Panc1 (cell line): ENCODE results near the gene CDH26.

Source experiments
- POLR2AphosphoS5 ChIP-seq: IDR thresholded peaks from 2 replicates; pipeline ENCODE4 v1.6.1; 2012; ENCODE audit warnings: mild to moderate bottlenecking, low read depth, low read length, moderate library complexity
- TCF7L2 ChIP-seq: IDR thresholded peaks from 2 replicates; pipeline ENCODE4 v1.6.1; 2011; ENCODE audit warnings: mild to moderate bottlenecking, low read depth, low read length, inconsistent platforms
- TF ChIP-seq, protein P1 (sequence below), 2 experiments: IDR thresholded peaks; 2 replicates each; pipeline ENCODE4 v1.6.1; 2011 to 2012; ENCODE audit warnings: low read depth in 2 of 2, control low read depth in 1 of 2, low read length in 1 of 2, mild to moderate bottlenecking in 1 of 2, moderate library complexity in 1 of 2; ENCODE audit not compliant: insufficient read depth in 1 of 2
- TF ChIP-seq, protein P2 (sequence below): fragments of 450-650 bp; IDR thresholded peaks from 2 replicates; pipeline ENCODE4 v1.5.1; 2017; ENCODE audit warnings: mild to moderate bottlenecking

DNA sequence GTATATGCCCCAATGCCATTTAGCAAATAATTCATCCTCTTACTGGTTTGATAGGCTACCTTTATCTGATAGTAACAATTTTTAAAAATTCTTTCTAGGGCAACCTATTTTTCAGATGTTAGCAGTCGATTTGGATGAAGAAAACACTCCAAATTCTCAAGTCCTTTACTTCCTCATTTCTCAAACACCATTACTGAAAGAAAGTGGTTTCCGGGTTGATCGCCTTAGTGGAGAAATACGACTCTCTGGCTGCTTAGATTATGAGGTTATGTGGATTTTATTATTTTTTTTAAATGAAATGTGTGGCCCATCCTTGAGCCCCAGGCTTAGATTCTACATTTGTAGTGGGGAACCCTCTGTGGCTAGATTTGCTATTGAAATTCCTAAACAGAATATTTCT, 26.3 kb downstream of the CDH26 start:
- TF ChIP-seq, protein P1, sequence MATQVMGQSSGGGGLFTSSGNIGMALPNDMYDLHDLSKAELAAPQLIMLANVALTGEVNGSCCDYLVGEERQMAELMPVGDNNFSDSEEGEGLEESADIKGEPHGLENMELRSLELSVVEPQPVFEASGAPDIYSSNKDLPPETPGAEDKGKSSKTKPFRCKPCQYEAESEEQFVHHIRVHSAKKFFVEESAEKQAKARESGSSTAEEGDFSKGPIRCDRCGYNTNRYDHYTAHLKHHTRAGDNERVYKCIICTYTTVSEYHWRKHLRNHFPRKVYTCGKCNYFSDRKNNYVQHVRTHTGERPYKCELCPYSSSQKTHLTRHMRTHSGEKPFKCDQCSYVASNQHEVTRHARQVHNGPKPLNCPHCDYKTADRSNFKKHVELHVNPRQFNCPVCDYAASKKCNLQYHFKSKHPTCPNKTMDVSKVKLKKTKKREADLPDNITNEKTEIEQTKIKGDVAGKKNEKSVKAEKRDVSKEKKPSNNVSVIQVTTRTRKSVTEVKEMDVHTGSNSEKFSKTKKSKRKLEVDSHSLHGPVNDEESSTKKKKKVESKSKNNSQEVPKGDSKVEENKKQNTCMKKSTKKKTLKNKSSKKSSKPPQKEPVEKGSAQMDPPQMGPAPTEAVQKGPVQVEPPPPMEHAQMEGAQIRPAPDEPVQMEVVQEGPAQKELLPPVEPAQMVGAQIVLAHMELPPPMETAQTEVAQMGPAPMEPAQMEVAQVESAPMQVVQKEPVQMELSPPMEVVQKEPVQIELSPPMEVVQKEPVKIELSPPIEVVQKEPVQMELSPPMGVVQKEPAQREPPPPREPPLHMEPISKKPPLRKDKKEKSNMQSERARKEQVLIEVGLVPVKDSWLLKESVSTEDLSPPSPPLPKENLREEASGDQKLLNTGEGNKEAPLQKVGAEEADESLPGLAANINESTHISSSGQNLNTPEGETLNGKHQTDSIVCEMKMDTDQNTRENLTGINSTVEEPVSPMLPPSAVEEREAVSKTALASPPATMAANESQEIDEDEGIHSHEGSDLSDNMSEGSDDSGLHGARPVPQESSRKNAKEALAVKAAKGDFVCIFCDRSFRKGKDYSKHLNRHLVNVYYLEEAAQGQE (IDR thresholded peaks at IDR 0.05; ENCODE audit: insufficient read depth in 1 of 2, low read depth in 2 of 2, low read length in 1 of 2) = no peak
- no peak for TF ChIP-seq TCF7L2
- no peak for TF ChIP-seq POLR2AphosphoS5
- TF ChIP-seq, protein P2, sequence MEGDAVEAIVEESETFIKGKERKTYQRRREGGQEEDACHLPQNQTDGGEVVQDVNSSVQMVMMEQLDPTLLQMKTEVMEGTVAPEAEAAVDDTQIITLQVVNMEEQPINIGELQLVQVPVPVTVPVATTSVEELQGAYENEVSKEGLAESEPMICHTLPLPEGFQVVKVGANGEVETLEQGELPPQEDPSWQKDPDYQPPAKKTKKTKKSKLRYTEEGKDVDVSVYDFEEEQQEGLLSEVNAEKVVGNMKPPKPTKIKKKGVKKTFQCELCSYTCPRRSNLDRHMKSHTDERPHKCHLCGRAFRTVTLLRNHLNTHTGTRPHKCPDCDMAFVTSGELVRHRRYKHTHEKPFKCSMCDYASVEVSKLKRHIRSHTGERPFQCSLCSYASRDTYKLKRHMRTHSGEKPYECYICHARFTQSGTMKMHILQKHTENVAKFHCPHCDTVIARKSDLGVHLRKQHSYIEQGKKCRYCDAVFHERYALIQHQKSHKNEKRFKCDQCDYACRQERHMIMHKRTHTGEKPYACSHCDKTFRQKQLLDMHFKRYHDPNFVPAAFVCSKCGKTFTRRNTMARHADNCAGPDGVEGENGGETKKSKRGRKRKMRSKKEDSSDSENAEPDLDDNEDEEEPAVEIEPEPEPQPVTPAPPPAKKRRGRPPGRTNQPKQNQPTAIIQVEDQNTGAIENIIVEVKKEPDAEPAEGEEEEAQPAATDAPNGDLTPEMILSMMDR = no peak
